Activated naive CD4-positive, alpha-beta T cell treated with Interleukin-2 at 50 U/mL for 16 hours (primary cell): ENCODE measurements around the gene DDAH2.
"Not testable (repeated sequence)": the region's sequence is repeated elsewhere in the genome, so short reads cannot be mapped to it uniquely, and the experiment has no call there.

Source experiments
- DNase-seq: peaks from one replicate; pipeline ENCODE4 v3.0.0-alpha.2; 2020

DDAH2 gene

GRCh38 chr6:31711233-31711632 lies 17.9 kb downstream of the DDAH2 start:
- DNase-seq = no peak

DNA sequence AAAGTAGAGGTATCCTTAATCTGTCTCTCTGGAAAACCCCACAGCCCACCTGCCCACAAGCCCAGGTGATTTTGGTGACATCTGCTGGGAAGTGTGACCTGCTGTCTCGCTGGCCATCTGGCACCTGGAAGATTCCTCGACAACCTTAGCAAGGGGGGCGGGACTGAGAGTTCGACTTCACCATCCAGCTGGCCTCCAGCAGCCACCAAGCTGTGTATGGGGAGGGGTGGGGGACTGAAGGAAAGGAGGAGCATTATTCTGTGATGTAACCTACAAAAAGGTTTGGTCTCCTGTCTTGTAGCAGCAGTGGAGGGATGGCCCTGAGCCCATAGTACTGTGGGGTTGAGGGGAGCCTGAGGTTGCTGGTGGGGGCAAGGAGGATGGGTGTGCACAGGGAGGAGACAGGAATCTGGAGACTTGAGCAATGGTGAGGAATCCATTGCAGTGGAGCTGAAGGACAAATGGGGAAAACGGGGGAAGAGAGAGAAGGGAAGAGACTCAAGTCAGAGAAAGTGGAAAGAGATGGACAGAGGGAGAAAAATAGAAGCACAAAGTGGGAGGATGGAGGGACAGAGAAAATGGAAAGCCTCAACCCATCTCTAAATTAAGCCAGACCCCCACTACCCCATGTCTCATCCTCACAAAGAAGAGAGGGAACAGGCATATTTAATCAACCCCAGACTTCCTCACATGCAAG lies 18.4 kb downstream of the DDAH2 start:
- DNase-seq = no peak

- DNase-seq = not testable (repeated sequence)
Measured at GRCh38 chr6:31709157-31709556, 19.9 kb downstream of the DDAH2 start.

GRCh38 chr6:31708224-31708623 lies 20.9 kb downstream of the DDAH2 start:
- DNase-seq = no peak

DNA sequence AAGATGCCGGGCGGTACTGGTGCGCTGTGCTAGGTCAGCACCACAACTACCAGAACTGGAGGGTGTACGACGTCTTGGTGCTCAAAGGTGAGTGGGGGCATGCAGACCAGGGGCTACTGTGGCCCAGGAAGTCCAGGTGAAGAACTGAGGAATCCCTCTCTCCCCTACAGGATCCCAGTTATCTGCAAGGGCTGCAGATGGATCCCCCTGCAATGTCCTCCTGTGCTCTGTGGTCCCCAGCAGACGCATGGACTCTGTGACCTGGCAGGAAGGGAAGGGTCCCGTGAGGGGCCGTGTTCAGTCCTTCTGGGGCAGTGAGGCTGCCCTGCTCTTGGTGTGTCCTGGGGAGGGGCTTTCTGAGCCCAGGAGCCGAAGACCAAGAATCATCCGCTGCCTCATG lies 21.4 kb downstream of the DDAH2 start:
- no peak for DNase-seq

DNA sequence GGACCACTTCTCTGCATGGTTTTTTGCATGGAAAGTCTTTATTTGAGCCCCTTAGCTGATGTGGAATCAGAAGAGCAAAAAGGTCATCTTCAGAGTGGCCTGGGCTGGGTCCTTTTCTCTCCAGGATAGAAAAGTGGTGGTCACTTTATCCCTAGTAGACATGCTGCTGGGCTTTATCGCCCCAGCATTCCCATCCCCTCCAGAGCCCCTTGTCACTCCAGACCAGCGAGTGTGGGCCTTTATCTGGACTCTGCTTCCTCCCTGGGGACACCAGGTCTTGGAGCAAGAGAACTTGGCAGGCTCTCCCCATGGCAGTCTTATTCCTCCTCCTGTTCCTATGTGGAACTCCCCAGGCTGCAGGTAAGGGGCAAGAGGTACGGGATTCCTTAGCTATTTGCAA lies 22.5 kb downstream of the DDAH2 start, which contains the start of gene LY6G6F:
TSS of gene LY6G6F (plus strand) at position 268 of the 400 bp plus-strand sequence. CDS start at position 309, 41 bp downstream.
- DNase-seq = no peak

DNA sequence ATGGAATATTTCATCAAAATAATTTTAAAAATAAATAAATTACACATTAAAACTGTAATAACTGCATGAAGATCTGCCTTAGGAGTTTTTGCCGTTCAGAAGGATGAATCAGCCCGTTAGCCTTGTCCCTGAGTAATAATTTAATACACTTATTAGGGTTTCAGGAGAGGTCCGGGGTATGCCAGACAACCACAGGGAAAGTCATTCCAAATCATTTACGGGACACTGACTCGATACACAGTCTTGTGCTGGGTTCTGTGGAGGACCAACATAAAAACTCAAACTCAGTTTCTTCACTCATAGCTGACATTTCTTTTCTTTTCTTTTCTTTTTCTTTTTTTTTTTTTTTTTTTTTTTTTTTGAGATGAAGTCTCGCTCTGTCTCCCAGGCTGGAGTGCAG lies 23.2 kb downstream of the DDAH2 start:
- DNase-seq = no peak

GRCh38 chr6:31702819-31703716 lies 26.0 kb downstream of the DDAH2 start, which contains the start of gene ABHD16A:
ABHD16A (minus strand) TSS chr6:31703324; CDS start chr6:31703281, 43 bp downstream.
- DNase-seq = peak; percentile 96

GRCh38 chr6:31702405-31702818 lies 26.7 kb downstream of the DDAH2 start:
- peak; percentile 48 for DNase-seq

- DNase-seq = no peak
Measured at GRCh38 chr6:31701666-31702404, 27.3 kb downstream of the DDAH2 start.

DNA sequence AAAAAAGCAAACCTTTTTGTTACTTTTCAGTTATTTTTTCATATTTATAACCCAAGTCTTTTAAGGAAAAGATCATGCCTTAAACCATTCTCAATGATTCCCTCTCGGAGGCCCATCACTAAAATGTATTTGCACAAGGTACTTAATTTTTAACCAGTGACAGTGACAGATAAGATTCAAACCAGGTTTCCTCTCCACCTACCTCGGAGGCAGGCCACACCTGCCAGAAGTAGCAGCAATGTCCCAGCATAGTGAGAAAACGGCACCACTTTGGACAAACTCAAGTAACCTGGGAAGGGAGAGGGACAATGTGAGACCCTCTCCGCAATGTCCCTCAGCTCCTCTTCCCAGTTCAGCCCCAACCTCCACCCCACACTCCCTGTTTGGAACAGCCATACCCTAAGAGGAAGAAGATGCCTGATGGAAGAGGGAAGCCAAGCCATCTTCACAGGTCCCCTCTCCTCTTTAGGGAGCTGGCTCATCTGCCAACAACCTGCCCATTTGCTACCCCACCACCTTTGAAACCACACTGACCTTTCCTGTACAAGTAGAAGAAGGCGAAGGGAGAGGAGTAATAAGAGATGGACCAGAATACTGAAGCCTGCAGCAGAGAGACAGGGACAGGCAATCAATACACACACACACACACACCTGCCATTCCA lies 28.2 kb downstream of the DDAH2 start:
- no peak for DNase-seq

DNA sequence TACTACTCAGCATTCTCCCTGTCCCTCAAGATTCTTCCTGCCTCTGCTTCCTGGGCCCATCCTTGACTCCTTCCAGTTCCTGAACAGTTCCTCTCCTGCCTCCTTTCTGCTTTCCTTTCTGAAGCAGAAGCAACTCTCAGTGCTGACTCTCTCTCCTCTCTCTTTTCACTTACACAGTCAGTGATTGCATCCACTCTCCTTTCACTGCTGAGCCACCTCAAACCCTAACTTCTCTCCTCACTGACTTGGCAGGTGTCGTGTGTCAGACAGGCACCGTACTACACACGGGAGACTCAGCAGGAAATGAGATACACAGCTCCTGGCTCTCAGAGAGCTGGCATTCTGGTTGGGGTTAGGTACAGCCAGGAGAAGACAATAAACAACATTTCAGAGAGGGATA lies 31.5 kb downstream of the DDAH2 start:
- no peak for DNase-seq

DNA sequence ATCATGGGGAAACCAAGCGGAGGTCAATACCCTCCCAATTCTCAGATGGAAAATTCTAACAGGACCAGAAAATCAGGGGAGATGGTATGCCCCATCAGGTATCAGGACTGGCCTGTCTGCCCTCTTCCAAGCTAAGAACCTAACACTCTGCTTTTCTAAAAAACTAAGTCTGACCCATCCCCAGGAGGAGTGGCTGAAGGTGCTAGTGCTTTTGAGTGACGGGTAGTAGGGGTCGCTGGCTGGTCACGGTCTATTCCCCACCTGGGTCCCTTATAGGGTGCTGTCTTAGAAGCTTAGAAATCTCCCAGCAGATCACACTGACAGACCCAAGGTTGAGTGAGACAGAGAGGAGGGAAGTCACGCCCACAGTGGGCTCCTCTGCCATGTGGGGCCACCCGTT lies 35.6 kb downstream of the DDAH2 start:
- no peak for DNase-seq

- no peak for DNase-seq
Measured at GRCh38 chr6:31692886-31693285, 36.2 kb downstream of the DDAH2 start.

- DNase-seq = no peak
Measured at GRCh38 chr6:31692353-31692752, 36.7 kb downstream of the DDAH2 start.

DNA sequence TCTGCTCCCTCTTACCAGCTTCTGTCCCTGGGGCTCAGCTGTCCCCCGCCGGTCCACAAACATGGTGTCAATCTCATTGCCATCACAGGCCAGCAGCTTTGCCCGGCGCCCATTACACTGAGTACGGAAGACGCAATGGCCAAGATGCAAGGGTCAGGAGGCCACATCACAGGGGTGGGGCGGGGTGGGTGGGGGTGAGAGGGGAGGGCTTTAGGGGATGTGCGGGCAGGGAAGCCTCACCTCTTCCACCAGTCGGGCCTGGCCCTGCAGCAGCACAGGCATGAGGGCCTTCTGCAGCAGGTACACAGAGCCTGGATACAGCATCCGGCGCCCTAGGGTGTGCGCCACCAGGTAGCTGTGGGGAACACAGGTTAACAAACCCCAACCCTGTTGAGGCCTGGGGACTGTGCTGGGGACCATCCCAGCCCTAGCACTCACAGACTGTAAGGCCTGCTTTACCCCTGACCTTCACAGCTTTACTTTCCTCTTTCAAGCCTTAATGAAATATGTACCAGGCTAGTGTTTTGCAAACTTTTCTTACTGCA lies 37.5 kb downstream of the DDAH2 start:
- no peak for DNase-seq

DNA sequence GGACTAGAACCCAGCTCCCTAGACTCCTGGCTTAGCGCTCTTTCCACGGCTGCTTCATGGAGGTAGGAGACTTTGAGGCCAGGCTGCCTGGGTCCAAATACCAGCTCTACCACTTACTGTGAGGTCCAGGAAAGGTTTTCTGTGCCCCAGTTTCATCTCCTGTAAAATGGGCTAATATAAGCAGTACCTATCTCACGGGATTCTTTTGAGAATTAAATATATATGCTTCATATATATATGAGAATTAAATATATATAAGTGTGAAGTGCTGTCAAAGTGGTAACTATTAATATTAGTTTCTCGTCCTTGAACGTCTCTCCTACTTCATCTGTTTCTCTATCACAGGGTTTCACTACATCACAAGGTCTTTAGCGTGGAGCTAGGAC lies 38.0 kb downstream of the DDAH2 start:
- DNase-seq = no peak

GRCh38 chr6:31690231-31691077 lies 38.6 kb downstream of the DDAH2 start:
- no peak for DNase-seq

GRCh38 chr6:31689249-31690110 lies 39.6 kb downstream of the DDAH2 start:
- peak; percentile 14 for DNase-seq
